SKM-1 treated with dmso at 0.1 percent for 144 hours (cell line): ENCODE data around the gene COQ7.

Experiments
- DNase-seq: peaks from one replicate; lab custom pipeline; 2025; ENCODE audit not compliant: unreplicated experiment; lab: John Stamatoyannopoulos, UW

The COQ7 gene

GRCh38 chr16:19086322-19087199 lies 19.1 kb downstream of the COQ7 start:
- DNase-seq = peak; percentile 85

- no peak for DNase-seq
Observed at GRCh38 chr16:19088341-19088916, 21.0 kb downstream of the COQ7 start.

- no peak for DNase-seq
Observed at GRCh38 chr16:19089410-19089955, 22.1 kb downstream of the COQ7 start.

- DNase-seq = no peak
Observed at GRCh38 chr16:19090916-19091315, 23.5 kb downstream of the COQ7 start.

- no peak for DNase-seq
Observed at GRCh38 chr16:19092653-19093410, 25.4 kb downstream of the COQ7 start.

GRCh38 chr16:19093631-19094541 lies 26.5 kb downstream of the COQ7 start:
- no peak for DNase-seq

- no peak for DNase-seq
Observed at GRCh38 chr16:19094542-19095365, 27.3 kb downstream of the COQ7 start.

GRCh38 chr16:19095654-19096053 lies 28.2 kb downstream of the COQ7 start:
- DNase-seq = no peak

GRCh38 chr16:19098173-19098572 lies 30.8 kb downstream of the COQ7 start:
- DNase-seq = no peak

GRCh38 chr16:19102187-19102872 lies 34.9 kb downstream of the COQ7 start:
- DNase-seq = no peak

GRCh38 chr16:19104607-19105006 lies 37.2 kb downstream of the COQ7 start:
- DNase-seq = no peak

GRCh38 chr16:19105131-19105530 lies 37.7 kb downstream of the COQ7 start:
- DNase-seq = no peak

GRCh38 chr16:19105891-19106624 lies 38.6 kb downstream of the COQ7 start:
- no peak for DNase-seq

- DNase-seq = no peak
Observed at GRCh38 chr16:19106625-19107020, 39.2 kb downstream of the COQ7 start.

GRCh38 chr16:19108409-19109287 lies 41.2 kb downstream of the COQ7 start:
- peak; percentile 27 for DNase-seq

- no peak for DNase-seq
Observed at GRCh38 chr16:19109288-19109664, 41.9 kb downstream of the COQ7 start.

GRCh38 chr16:19110537-19111360 lies 43.3 kb downstream of the COQ7 start:
- no peak for DNase-seq
